SK-N-SH treated with all-trans-retinoic acid at 6 μM for 48 hours (cell line): ENCODE results near the gene CDH22.
A peak's percentile ranks its signal among the peaks of the same experiment; 100 is the strongest.

ENCODE experiments used
- ATAC-seq: fragments of 200-7000 bp; cut with Tn5 transposase; 3 replicates; pipeline ENCODE4 v1.9.1; 2020; ENCODE audit warnings: mild to moderate bottlenecking, moderate library complexity
- ARNTL ChIP-seq: fragments of 450-650 bp; formaldehyde crosslinking; IDR thresholded peaks from 2 replicates; pipeline ENCODE4 v1.5.0; 2020; ENCODE audit warnings: low read depth, mild to moderate bottlenecking, moderate library complexity, borderline replicate concordance
- BACH2 ChIP-seq: fragments of 250-450 bp; sonication (Bioruptor Pico); IDR thresholded peaks from 2 replicates; pipeline ENCODE4 v1.9.0; 2021; ENCODE audit warnings: mild to moderate bottlenecking, borderline replicate concordance
- CSDC2 ChIP-seq: fragments of 250-450 bp; sonication (Bioruptor Pico); IDR thresholded peaks from 2 replicates; pipeline ENCODE4 v1.5.0; 2020; ENCODE audit warnings: mild to moderate bottlenecking, moderate library complexity
- CSRNP3 ChIP-seq: fragments of 250-450 bp; sonication (Bioruptor Pico); IDR thresholded peaks from 2 replicates; pipeline ENCODE4 v1.5.1; 2021; ENCODE audit warnings: mild to moderate bottlenecking, moderate library complexity
- GLIS3 ChIP-seq: fragments of 250-450 bp; sonication (Bioruptor Pico); IDR thresholded peaks from 2 replicates; pipeline ENCODE4 v1.5.0; 2020; ENCODE audit warnings: mild to moderate bottlenecking, moderate library complexity
- ISL1 ChIP-seq: fragments of 250-450 bp; sonication (Bioruptor Pico); IDR thresholded peaks from 2 replicates; pipeline ENCODE4 v2.1.2; 2022; ENCODE audit warnings: mild to moderate bottlenecking, moderate library complexity
- PPARA ChIP-seq: fragments of 250-450 bp; sonication (Bioruptor Pico); IDR thresholded peaks from 2 replicates; pipeline ENCODE4 v1.5.0; 2020; ENCODE audit warnings: mild to moderate bottlenecking, borderline replicate concordance
- SNAI2 ChIP-seq: fragments of 250-450 bp; sonication (Bioruptor Pico); IDR thresholded peaks from 2 replicates; pipeline ENCODE4 v1.5.0; 2020; ENCODE audit warnings: mild to moderate bottlenecking, moderate library complexity
- TCF4 ChIP-seq: fragments of 250-450 bp; sonication (Bioruptor Pico); IDR thresholded peaks from 2 replicates; pipeline ENCODE4 v1.8.0; 2021; ENCODE audit warnings: mild to moderate bottlenecking, moderate library complexity, borderline replicate concordance
- TOX ChIP-seq: fragments of 250-450 bp; sonication (Bioruptor Pico); IDR thresholded peaks from 2 replicates; pipeline ENCODE4 v1.8.0; 2021; ENCODE audit warnings: mild to moderate bottlenecking, moderate library complexity, borderline replicate concordance
- TSHZ2 ChIP-seq: fragments of 250-450 bp; sonication (Bioruptor Pico); IDR thresholded peaks from 2 replicates; pipeline ENCODE4 v1.5.0; 2020; ENCODE audit warnings: mild to moderate bottlenecking, moderate library complexity
- ZC3H10 ChIP-seq: fragments of 250-450 bp; sonication (Bioruptor Pico); IDR thresholded peaks from 2 replicates; pipeline ENCODE4 v1.5.1; 2021; ENCODE audit warnings: mild to moderate bottlenecking, moderate library complexity
- ZFP3 ChIP-seq: fragments of 250-450 bp; sonication (Bioruptor Pico); IDR thresholded peaks from 2 replicates; pipeline ENCODE4 v1.5.0; 2020; ENCODE audit warnings: mild to moderate bottlenecking, moderate library complexity
- ZFP30 ChIP-seq: fragments of 450-650 bp; formaldehyde crosslinking; IDR thresholded peaks from 2 replicates; pipeline ENCODE4 v1.5.0; 2022; ENCODE audit warnings: mild to moderate bottlenecking, moderate library complexity
- ZNF565 ChIP-seq: fragments of 450-650 bp; formaldehyde crosslinking; conservative IDR thresholded peaks from 2 replicates; pipeline ENCODE4 v1.5.0; 2020; ENCODE audit warnings: low read depth, mild to moderate bottlenecking, moderate library complexity
- ZNF70 ChIP-seq: fragments of 450-650 bp; formaldehyde crosslinking; IDR thresholded peaks from 2 replicates; pipeline ENCODE4 v1.5.0; 2020; ENCODE audit warnings: mild to moderate bottlenecking, moderate library complexity
- TF ChIP-seq, protein P1 (sequence below): fragments of 250-450 bp; sonication (Bioruptor Pico); IDR thresholded peaks from 2 replicates; pipeline ENCODE4 v1.5.1; 2020; ENCODE audit warnings: low read depth, mild to moderate bottlenecking, moderate library complexity
- TF ChIP-seq, protein P2 (sequence below): fragments of 250-450 bp; sonication (Bioruptor Pico); IDR thresholded peaks from 2 replicates; pipeline ENCODE4 v1.8.0; 2021; ENCODE audit warnings: low read depth, mild to moderate bottlenecking, moderate library complexity, borderline replicate concordance

Gene CDH22

DNA sequence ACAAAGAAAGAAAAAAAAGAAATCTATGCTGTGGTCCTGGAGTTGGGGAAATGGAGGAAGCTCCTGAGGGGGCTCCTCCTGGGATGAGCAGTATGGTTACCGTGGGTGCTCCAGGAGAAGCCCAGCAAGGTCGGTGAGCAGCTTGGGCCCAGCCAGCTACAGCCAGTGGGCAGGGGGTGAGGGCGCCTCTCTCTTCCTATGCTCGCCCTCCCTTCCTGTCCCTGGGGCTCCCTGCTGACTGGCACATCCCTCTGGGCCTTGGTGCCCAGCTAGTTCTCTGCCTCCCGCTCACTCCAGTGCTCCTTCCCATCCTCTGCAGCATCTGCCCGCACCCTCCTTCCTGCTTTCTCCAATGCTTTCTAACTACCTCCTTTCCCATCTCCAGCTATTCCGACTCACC is 173.6 kb downstream of the CDH22 start (continued):
- no peak for TF ChIP-seq CSRNP3 (CRISPR knock-in tag)

- TF ChIP-seq ZNF70 (CRISPR knock-in tag) (no peak), ZFP3 (CRISPR knock-in tag) (no peak), GLIS3 (CRISPR knock-in tag) (no peak), PPARA (no peak), CSRNP3 (CRISPR knock-in tag) (no peak), BACH2 (CRISPR knock-in tag) (no peak)
- TF ChIP-seq, protein P1, sequence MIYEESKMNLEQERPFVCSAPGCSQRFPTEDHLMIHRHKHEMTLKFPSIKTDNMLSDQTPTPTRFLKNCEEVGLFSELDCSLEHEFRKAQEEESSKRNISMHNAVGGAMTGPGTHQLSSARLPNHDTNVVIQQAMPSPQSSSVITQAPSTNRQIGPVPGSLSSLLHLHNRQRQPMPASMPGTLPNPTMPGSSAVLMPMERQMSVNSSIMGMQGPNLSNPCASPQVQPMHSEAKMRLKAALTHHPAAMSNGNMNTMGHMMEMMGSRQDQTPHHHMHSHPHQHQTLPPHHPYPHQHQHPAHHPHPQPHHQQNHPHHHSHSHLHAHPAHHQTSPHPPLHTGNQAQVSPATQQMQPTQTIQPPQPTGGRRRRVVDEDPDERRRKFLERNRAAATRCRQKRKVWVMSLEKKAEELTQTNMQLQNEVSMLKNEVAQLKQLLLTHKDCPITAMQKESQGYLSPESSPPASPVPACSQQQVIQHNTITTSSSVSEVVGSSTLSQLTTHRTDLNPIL: no peak
- TF ChIP-seq, all 23 proteins: peak for 0
- no peak for ATAC-seq
Measured at GRCh38 chr20:46133886-46134654, 174.2 kb downstream of the CDH22 start.

GRCh38 chr20:46132705-46133120 is 175.6 kb downstream of the CDH22 start:
- ATAC-seq: peak; percentile 96
- TF ChIP-seq ZNF70 (CRISPR knock-in tag) (no peak), ISL1 (no peak), CSRNP3 (CRISPR knock-in tag) (no peak), ZFP30 (CRISPR knock-in tag) (no peak), ZNF565 (CRISPR knock-in tag) (no peak), ZC3H10 (CRISPR knock-in tag) (no peak)
- TF ChIP-seq, protein P2, sequence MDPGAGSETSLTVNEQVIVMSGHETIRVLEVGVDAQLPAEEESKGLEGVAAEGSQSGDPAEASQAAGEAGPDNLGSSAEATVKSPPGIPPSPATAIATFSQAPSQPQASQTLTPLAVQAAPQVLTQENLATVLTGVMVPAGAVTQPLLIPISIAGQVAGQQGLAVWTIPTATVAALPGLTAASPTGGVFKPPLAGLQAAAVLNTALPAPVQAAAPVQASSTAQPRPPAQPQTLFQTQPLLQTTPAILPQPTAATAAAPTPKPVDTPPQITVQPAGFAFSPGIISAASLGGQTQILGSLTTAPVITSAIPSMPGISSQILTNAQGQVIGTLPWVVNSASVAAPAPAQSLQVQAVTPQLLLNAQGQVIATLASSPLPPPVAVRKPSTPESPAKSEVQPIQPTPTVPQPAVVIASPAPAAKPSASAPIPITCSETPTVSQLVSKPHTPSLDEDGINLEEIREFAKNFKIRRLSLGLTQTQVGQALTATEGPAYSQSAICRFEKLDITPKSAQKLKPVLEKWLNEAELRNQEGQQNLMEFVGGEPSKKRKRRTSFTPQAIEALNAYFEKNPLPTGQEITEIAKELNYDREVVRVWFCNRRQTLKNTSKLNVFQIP (CRISPR knock-in tag): no peak

DNA sequence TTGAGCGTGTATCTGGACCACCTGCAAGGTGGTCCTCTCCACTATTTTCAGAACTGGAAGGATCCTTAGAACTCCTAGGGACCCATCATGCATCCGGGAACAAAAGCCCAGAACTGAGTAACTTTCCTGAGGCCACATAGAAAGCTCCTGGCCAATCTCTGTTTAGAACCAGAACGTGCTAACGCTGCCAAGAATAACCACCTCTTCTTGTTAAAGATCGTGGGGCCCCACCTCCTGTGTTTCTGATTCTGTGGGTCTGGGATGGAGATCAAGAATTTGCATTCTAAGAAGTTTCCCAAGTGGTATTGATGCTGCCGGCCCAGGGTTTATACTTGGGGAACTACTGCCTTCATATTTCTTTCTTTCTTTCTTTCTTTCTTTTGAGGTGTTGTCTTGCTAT is 176.9 kb downstream of the CDH22 start:
- TF ChIP-seq ARNTL (CRISPR knock-in tag): no peak
- TF ChIP-seq, protein P2 (CRISPR knock-in tag): no peak
- no peak for TF ChIP-seq ISL1
- TF ChIP-seq BACH2 (CRISPR knock-in tag): no peak
- TF ChIP-seq TCF4 (CRISPR knock-in tag): no peak
- no peak for TF ChIP-seq CSDC2 (CRISPR knock-in tag)
- no peak for TF ChIP-seq TSHZ2 (CRISPR knock-in tag)
- TF ChIP-seq PPARA: no peak
- no peak for TF ChIP-seq ZFP30 (CRISPR knock-in tag)
- TF ChIP-seq TOX (CRISPR knock-in tag): no peak
- TF ChIP-seq GLIS3 (CRISPR knock-in tag): no peak
- no peak for TF ChIP-seq ZC3H10 (CRISPR knock-in tag)
- TF ChIP-seq SNAI2 (CRISPR knock-in tag): no peak
- no peak for ATAC-seq
